Neural crest cell (in vitro differentiated cells): ENCODE data around the gene MYL4. TPM values are rescaled to one million over a fixed set of nuclear protein-coding genes. Genes with fewer than 3 reads are reported as not detected.
"Not testable (repeated sequence)": the region's sequence is repeated elsewhere in the genome, so short reads cannot be mapped to it uniquely, and the experiment has no call there.

Source experiments
- DNase-seq: peaks from one replicate; pipeline ENCODE4 v3.0.0; 2021; ENCODE audit warnings: low read depth, mixed read lengths, low spot score
- H3K27ac Mint-ChIP-seq: one replicate; pipeline ENCODE4 v1.8.0; 2021; ENCODE audit warnings: mild to moderate bottlenecking, mixed read lengths; ENCODE audit not compliant: unreplicated experiment
- H3K27me3 Mint-ChIP-seq: 2 replicates; pipeline ENCODE4 v1.8.0; 2021; ENCODE audit warnings: low read depth, mild to moderate bottlenecking, mixed read lengths
- H3K36me3 Mint-ChIP-seq: 2 replicates; pipeline ENCODE4 v1.8.0; 2021; ENCODE audit warnings: low read depth, mild to moderate bottlenecking, mixed read lengths
- H3K4me1 Mint-ChIP-seq: 2 replicates; pipeline ENCODE4 v1.8.0; 2021; ENCODE audit warnings: mixed read lengths
- H3K4me3 Mint-ChIP-seq: one replicate; pipeline ENCODE4 v1.8.0; 2021; ENCODE audit warnings: mild to moderate bottlenecking, mixed read lengths
- H3K9me3 Mint-ChIP-seq: 2 replicates; pipeline ENCODE4 v1.8.0; 2021; ENCODE audit warnings: mixed read lengths
- CTCF ChIP-seq: fragments of 200-600 bp; sonication (generic); conservative IDR thresholded peaks from 2 replicates; pipeline ENCODE4 v1.5.0; 2021; ENCODE audit warnings: antibody characterized with exemption, mild to moderate bottlenecking
- total RNA-seq: library from RNA; stranded (reverse); gene quantifications from 2 replicates; pipeline ENCODE4 v1.2.1, GENCODE V29; 2021

The MYL4 gene
- total RNA-seq, 1 donor from 2014 or later, result not detected

- no peaks in the 10 kb centered on the region for H3K9me3 Mint-ChIP-seq
- DNase-seq, result no peak
- peaks cover 4% of the 10 kb centered on the region for H3K4me1 Mint-ChIP-seq
- no peak overlapping the region for H3K4me3 Mint-ChIP-seq
- no peak overlapping the region for H3K27ac Mint-ChIP-seq
- H3K36me3 Mint-ChIP-seq, result no peaks in the 10 kb centered on the region
- TF ChIP-seq CTCF, result no peak
- H3K27me3 Mint-ChIP-seq, result peaks cover 8% of the 10 kb centered on the region
These were observed 3.3 kb downstream of the MYL4 start for GRCh38 chr17:47212458-47212857.

GRCh38 chr17:47213540-47213939, 4.4 kb downstream of the MYL4 start:
- Mint-ChIP-seq H3K9me3 (no peaks in the 10 kb centered on the region), H3K4me3 (no peak overlapping the region), H3K4me1 (peaks cover 4% of the 10 kb centered on the region), H3K27ac (no peak overlapping the region), H3K27me3 (peaks cover 8% of the 10 kb centered on the region), H3K36me3 (no peaks in the 10 kb centered on the region)
- no peak for TF ChIP-seq CTCF
- no peak for DNase-seq

- peaks cover 4% of the 10 kb centered on the region for H3K4me1 Mint-ChIP-seq
- no peak for DNase-seq
- H3K9me3 Mint-ChIP-seq, result no peaks in the 10 kb centered on the region
- no peak overlapping the region for H3K27ac Mint-ChIP-seq
- TF ChIP-seq CTCF, result no peak
- H3K36me3 Mint-ChIP-seq, result no peaks in the 10 kb centered on the region
- no peak overlapping the region for H3K4me3 Mint-ChIP-seq
- peaks cover 8% of the 10 kb centered on the region for H3K27me3 Mint-ChIP-seq
These were observed 5.8 kb downstream of the MYL4 start for GRCh38 chr17:47214931-47215330.

GRCh38 chr17:47216821-47217220, 7.7 kb downstream of the MYL4 start:
- not testable (repeated sequence) for H3K27ac Mint-ChIP-seq, H3K36me3 Mint-ChIP-seq, H3K4me1 Mint-ChIP-seq, DNase-seq, H3K4me3 Mint-ChIP-seq, H3K9me3 Mint-ChIP-seq, H3K27me3 Mint-ChIP-seq

GRCh38 chr17:47217279-47217678, 8.1 kb downstream of the MYL4 start:
- H3K36me3 Mint-ChIP-seq, DNase-seq, H3K9me3 Mint-ChIP-seq, H3K4me3 Mint-ChIP-seq, H3K27me3 Mint-ChIP-seq, H3K27ac Mint-ChIP-seq, H3K4me1 Mint-ChIP-seq: not testable (repeated sequence)

- H3K9me3 Mint-ChIP-seq, result peaks cover 1% of the 10 kb centered on the region
- H3K36me3 Mint-ChIP-seq, result no peaks in the 10 kb centered on the region
- peak overlapping the region; percentile 67 for H3K27ac Mint-ChIP-seq
- no peak for TF ChIP-seq CTCF
- H3K27me3 Mint-ChIP-seq, result peaks cover 8% of the 10 kb centered on the region
- H3K4me3 Mint-ChIP-seq, result no peak overlapping the region
- peaks cover 5% of the 10 kb centered on the region for H3K4me1 Mint-ChIP-seq
- no peak for DNase-seq
These were observed 9.8 kb downstream of the MYL4 start for GRCh38 chr17:47218896-47219430.
